Upper lobe of left lung (tissue), 6 donors: ENCODE results near the gene PCBD2. TPM values are rescaled to one million over a fixed set of nuclear protein-coding genes. Genes with fewer than 3 reads are reported as not detected.
"Not testable (repeated sequence)": the region's sequence is repeated elsewhere in the genome, so short reads cannot be mapped to it uniquely, and the experiment has no call there.

ENCODE experiments used
- ATAC-seq, 2 donors: fragments of 200-7000 bp; cut with Tn5 transposase; one replicate each; pipeline ENCODE4 v1.9.1; 2022; ENCODE audit warnings: mild to moderate bottlenecking in 2 of 2, moderate library complexity in 2 of 2; ENCODE audit not compliant: low FRiP score in 2 of 2
- DNase-seq, 2 donors: peaks; one replicate each; pipeline ENCODE4 v3.0.0-alpha.2; 2019 to 2020
- H3K27ac ChIP-seq, 4 donors: fragments of 200-600 bp; sonication (generic); one replicate each; pipeline ENCODE4 v1.5.1; 2016 to 2019
- H3K27me3 ChIP-seq, 4 donors: fragments of 200-600 bp; sonication (generic); one replicate each; pipeline ENCODE4 v1.5.1; 2017 to 2019
- H3K36me3 ChIP-seq, 4 donors: fragments of 200-600 bp; sonication (generic); one replicate each; pipeline ENCODE4 v1.5.1; 2016 to 2019
- H3K4me1 ChIP-seq, 4 donors: fragments of 200-600 bp; sonication (generic); one replicate each; pipeline ENCODE4 v1.5.1; 2018 to 2019
- H3K4me3 ChIP-seq, 4 donors: fragments of 200-600 bp; sonication (generic); one replicate each; pipeline ENCODE4 v1.5.1; 2017 to 2019; ENCODE audit warnings: mild to moderate bottlenecking in 2 of 4, moderate library complexity in 1 of 4
- H3K9me3 ChIP-seq, 4 donors: fragments of 200-600 bp; sonication (generic); one replicate each; pipeline ENCODE4 v1.5.1; 2018 to 2019
- CTCF ChIP-seq, 6 experiments: fragments of 450-650 bp in 4 of 6; fragments of 200-600 bp in 2 of 6; sonication (generic) in 2 of 6; IDR thresholded peaks; one replicate each; pipeline ENCODE4 v1.5.1; 2016 to 2019; ENCODE audit warnings: antibody characterized with exemption in 6 of 6
- EP300 ChIP-seq, 4 donors: sonication (generic); formaldehyde crosslinking; IDR thresholded peaks; one replicate each; pipeline ENCODE4 v1.5.1; 2017; ENCODE audit warnings: antibody characterized with exemption in 4 of 4, control low read depth in 2 of 4
- POLR2A ChIP-seq, 4 donors: fragments of 450-650 bp; IDR thresholded peaks; one replicate each; pipeline ENCODE4 v1.5.1; 2016 to 2017; ENCODE audit warnings: antibody characterized with exemption in 4 of 4, mild to moderate bottlenecking in 2 of 4
- POLR2AphosphoS5 ChIP-seq, 2 donors: sonication (generic); formaldehyde crosslinking; IDR thresholded peaks; one replicate each; pipeline ENCODE4 v1.5.1; 2017; ENCODE audit warnings: antibody characterized with exemption in 2 of 2
- WGBS, 2 donors: methylation state at CpG; one replicate each; pipeline ENCODE4 v1.1.5; 2017 to 2018; 5-methylcytosine and 5-hydroxymethylcytosine counted together
- total RNA-seq, 6 donors: library from RNA; depleted of rRNA in 4 of 6; stranded (reverse); fragments of >200 nt in 4 of 6; gene quantifications; one replicate each; pipeline versions ENCODE4 v1.1.0 to v1.2.1, GENCODE V29; 2016 to 2021
- donor health status: DM: no; HTN: no; CAD: no; lungs with moderate emphysema.
- donor health status: DM: no; HTN: yes; CAD: no; lungs with severe emphysema.

Gene PCBD2
- total RNA-seq, 6 donors from 2014 or later: 8.4 to 14.4 (median 9.1) TPM

- H3K36me3 ChIP-seq: no peaks in the 10 kb centered on the region
- no peaks in the 10 kb centered on the region for H3K9me3 ChIP-seq
- no peaks in the 10 kb centered on the region for H3K27me3 ChIP-seq
- no peak for ATAC-seq
- no peak for TF ChIP-seq POLR2AphosphoS5 (IDR thresholded peaks at IDR 0.05)
- TF ChIP-seq CTCF (IDR thresholded peaks at IDR 0.05): no peak
- TF ChIP-seq EP300 (IDR thresholded peaks at IDR 0.05): no peak
- no peak for TF ChIP-seq POLR2A (IDR thresholded peaks at IDR 0.05)
- no peak overlapping the region for H3K4me3 ChIP-seq
- no peaks in the 10 kb centered on the region for H3K4me1 ChIP-seq
- 94 to 98% methylated on average over 2 of the region's 2 CpGs for WGBS, 2 donors
- no peak overlapping the region for H3K27ac ChIP-seq
- no peak for DNase-seq
Measured at GRCh38 chr5:134993161-134993560, 88.2 kb downstream of the PCBD2 start.

GRCh38 chr5:134994560-134995156, 89.7 kb downstream of the PCBD2 start:
- Histone ChIP-seq H3K36me3 (no peaks in the 10 kb centered on the region), H3K4me3 (no peak overlapping the region), H3K4me1 (no peaks in the 10 kb centered on the region), H3K27ac (no peak overlapping the region), H3K9me3 (no peaks in the 10 kb centered on the region), H3K27me3 (no peaks in the 10 kb centered on the region)
- no peak for DNase-seq
- TF ChIP-seq POLR2AphosphoS5 (IDR thresholded peaks at IDR 0.05): no peak
- no peak for TF ChIP-seq CTCF (IDR thresholded peaks at IDR 0.05)
- no peak for TF ChIP-seq EP300 (IDR thresholded peaks at IDR 0.05)
- TF ChIP-seq POLR2A (IDR thresholded peaks at IDR 0.05): no peak
- WGBS, 2 donors: 35 to 46% methylated on average over 2 of the region's 2 CpGs
- no peak for ATAC-seq

- Histone ChIP-seq H3K4me1 (no peaks in the 10 kb centered on the region), H3K36me3 (no peaks in the 10 kb centered on the region), H3K27me3 (no peaks in the 10 kb centered on the region), H3K9me3 (no peaks in the 10 kb centered on the region), H3K4me3 (no peak overlapping the region), H3K27ac (no peak overlapping the region)
- WGBS, 2 donors: 94 to 96% methylated on average over 8 of the region's 8 CpGs
- no peak for TF ChIP-seq EP300 (IDR thresholded peaks at IDR 0.05)
- no peak for DNase-seq
- ATAC-seq: no peak
Measured at GRCh38 chr5:134995850-134996402, 91.0 kb downstream of the PCBD2 start.

- no peak for DNase-seq
- H3K27me3 ChIP-seq: no peaks in the 10 kb centered on the region
- no peaks in the 10 kb centered on the region for H3K36me3 ChIP-seq
- no peaks in the 10 kb centered on the region for H3K4me1 ChIP-seq
- no peaks in the 10 kb centered on the region for H3K9me3 ChIP-seq
- no peak overlapping the region for H3K27ac ChIP-seq
- no peak for ATAC-seq
- 69 to 74% methylated on average over 4 to 11 of the region's 11 CpGs for WGBS, 2 donors
- TF ChIP-seq CTCF (IDR thresholded peaks at IDR 0.05) (no peak), POLR2A (IDR thresholded peaks at IDR 0.05) (no peak)
- H3K4me3 ChIP-seq: no peak overlapping the region
Measured at GRCh38 chr5:134997015-134997414, 92.1 kb downstream of the PCBD2 start.

- not testable (repeated sequence) for DNase-seq, ATAC-seq, H3K4me3 ChIP-seq, H3K27me3 ChIP-seq, H3K9me3 ChIP-seq, H3K36me3 ChIP-seq, H3K27ac ChIP-seq, H3K4me1 ChIP-seq
- WGBS, 2 donors: 92 to 95% methylated on average over 5 of the region's 5 CpGs
Measured at GRCh38 chr5:134998068-134998467, 93.1 kb downstream of the PCBD2 start.

GRCh38 chr5:135004376-135004775, 99.4 kb downstream of the PCBD2 start:
- Histone ChIP-seq H3K4me1 (no peaks in the 10 kb centered on the region), H3K9me3 (no peaks in the 10 kb centered on the region), H3K4me3 (no peak overlapping the region), H3K27ac (no peak overlapping the region), H3K36me3 (no peaks in the 10 kb centered on the region), H3K27me3 (no peaks in the 10 kb centered on the region)
- no peak for ATAC-seq
- no peak for DNase-seq
- no peak for TF ChIP-seq POLR2A (IDR thresholded peaks at IDR 0.05)
- TF ChIP-seq EP300 (IDR thresholded peaks at IDR 0.05): no peak
- no peak for TF ChIP-seq CTCF (IDR thresholded peaks at IDR 0.05)
- no peak for TF ChIP-seq POLR2AphosphoS5 (IDR thresholded peaks at IDR 0.05)
- 84 to 86% methylated on average over 3 of the region's 3 CpGs for whole genome bisulfite sequencing, 2 donors
